NCI-H774 (cell line): Measurements from ENCODE around the gene PARVG.
"Not testable (repeated sequence)": the region's sequence is repeated elsewhere in the genome, so short reads cannot be mapped to it uniquely, and the experiment has no call there.

Source experiments
- DNase-seq: peaks from one replicate; lab custom pipeline; 2025; lab: John Stamatoyannopoulos, UW

Gene PARVG

DNA sequence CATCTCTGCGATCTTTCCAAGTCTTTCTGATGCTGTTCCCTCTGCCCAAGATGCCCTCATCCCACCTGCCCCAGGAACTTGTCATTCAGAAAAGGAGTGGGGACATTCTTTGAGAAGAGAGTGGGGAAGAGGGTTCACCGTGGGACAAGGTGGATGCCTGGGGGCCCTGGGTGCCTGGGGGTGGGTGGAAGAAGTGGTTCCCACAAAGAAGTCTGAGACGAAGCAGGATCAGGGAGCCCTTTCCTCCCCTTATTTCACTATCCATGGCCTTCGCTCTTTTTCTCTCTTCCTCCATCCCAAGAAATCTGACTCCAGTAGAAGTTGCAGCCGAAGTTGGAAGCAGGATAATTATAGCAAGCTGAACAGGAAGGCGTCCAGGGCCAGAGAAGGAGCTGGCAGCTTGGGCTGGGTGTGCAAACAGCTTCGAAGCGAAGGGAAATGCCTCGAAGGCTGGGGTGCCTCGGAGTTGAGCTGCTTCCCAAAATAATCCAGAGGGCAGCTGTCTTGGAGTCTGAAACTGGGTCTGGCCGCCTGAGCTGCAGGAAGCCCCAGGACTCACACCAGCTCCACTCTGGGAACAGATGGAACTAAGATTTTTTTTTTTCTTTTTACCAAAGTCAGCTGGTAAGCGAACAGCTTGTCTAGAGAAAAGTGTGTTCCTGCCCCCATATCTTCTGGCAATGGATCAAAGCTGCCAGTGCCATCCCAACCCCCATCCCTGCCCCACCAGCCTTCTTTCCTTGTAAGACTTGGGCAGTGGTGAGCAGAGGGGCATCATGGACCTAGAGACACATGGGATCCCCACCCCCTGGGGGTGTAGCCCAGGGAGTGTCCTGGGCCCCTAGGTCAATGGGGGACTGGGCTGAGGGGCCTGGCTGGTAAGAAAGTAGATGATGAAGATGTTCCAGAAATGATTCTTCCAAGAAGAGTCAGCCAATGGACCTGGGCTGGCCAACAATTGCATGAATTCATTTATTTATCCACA lies 31.5 kb downstream of the PARVG start:
- no peak for DNase-seq

DNA sequence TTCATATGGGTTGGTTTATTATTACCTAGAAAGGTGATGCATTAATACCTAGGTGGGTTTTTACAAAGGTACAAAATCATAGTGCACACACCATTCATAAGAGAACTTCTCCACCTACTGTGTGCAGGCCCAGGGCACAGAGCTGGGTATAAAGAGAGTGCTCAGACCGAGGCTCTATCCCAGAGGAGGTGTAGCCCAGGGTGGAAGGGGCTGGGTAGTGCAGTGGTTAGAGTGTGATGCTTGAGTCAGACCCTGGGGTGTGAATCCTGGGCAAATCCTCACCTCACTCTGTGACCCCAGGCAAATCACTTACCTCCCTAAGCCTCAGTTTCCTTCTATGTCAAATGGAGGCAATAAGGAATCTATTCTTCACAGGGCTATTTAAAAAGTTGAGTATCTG lies 32.2 kb downstream of the PARVG start:
- DNase-seq: no peak

DNA sequence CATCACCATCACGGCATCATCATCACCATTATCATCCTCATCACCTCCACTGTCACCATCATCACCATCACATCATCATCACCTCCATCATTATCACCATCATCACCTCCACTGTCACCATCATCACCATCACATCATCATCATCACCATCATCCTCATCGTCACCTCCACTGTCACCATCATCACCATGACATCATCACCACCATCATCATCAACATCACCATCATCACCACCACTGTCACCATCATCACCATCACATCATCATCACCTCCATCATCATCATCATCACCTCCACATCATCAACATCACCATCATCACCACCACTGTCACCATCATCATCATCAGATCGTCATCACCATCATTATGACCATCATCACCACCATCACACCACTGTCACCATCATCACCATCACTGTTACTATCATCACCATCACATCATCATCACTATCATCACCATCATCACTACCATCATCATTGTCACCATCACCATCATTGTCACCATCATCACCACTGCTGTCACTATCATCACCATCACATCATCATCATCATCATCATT lies 32.8 kb downstream of the PARVG start:
- DNase-seq: no peak

DNA sequence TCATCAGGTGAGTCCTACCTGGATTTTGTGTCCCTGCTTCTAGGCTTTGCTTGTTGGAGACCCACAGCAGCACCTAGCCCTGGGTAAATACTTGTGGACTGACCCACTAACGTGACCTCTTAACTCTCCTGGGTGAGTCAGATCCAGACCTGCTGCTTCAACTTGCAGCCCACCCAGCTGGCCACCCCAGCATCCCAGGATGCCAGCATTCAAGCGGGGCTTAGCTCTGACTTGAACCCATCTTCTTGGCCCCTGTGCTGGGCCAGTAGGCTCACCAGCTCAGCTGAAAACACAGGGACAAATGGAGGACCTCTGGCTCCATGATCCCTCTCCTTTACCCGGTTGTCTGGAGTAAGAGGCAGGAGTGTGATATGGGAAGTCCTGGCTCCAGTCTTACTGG lies 33.5 kb downstream of the PARVG start:
- DNase-seq: no peak

DNA sequence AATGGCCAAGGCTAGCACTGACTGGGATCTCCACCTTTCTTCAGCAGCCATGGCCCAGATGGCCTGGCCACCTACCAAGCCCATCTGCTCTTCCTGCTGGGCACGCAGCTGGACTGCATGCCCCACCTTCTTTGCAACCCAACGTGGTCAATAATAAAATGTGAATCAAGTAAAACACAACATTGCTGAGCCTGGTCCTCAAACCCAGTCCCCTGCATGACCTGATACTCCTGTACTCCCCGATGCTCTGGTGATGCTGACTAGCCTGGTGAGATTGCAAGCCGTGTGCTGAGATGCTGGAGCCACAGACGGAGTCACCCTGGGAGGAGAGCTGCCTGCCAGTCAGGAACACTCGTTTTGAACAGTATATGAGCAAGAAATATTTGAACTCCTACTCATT lies 34.0 kb downstream of the PARVG start:
- DNase-seq: no peak

DNA sequence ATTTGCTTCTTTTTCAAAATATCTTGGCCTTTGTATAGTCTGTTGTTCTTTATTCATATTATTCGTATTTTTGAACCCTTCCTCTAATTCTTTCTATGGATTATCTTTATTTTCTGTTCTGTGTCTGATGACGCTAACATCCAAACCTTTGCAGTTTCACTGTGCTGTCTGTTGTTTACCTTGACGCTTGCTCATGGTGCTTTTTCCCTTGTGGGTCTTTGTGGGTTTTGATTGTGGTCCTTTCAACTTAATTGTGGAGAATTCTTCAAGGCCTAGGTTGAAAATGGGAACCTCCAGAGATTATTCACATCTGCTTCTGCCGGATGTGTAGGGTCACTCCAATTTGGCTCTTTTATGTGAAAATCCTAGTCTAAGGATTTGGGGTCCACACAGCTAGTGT lies 34.6 kb downstream of the PARVG start:
- DNase-seq: no peak

DNA sequence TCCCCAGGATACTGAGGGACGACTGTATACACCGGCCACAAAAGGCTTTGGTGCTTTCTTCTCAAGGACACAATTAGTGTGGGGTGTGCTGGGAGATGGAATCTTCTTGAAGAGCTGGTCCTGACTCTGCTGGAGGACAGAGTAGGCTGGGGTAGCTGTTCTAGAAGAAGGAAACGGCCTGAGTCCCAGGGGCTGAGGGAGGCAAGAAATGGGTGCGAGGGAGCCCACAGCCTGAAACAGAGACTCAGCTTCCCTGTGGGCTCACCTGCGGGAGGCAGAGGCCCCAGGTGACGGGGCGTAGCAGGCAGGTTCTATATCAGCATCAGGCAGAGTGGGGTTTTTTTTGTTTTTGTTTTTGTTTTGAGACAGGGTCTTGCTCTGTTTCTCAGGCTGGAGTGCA lies 36.6 kb downstream of the PARVG start:
- no peak for DNase-seq

DNA sequence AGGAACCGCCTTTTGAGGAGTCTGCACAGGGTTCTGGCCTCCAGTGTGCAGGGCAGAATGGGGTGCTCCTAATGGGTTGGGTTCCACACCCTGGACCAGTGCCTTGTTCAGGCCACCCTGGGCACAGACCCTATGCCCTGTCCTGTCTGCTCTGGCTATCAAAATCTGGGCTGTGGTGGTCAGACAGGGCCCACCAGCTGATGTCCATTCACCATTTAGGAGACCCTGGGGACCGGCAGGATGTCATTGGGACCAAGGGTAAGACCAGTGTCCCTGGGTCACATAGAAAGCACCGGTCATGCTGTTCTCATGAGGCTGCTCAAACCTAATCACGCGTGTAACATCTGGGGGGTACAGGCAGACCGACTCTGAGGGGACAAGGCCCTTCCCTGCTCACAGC lies 37.3 kb downstream of the PARVG start:
- DNase-seq: no peak

DNA sequence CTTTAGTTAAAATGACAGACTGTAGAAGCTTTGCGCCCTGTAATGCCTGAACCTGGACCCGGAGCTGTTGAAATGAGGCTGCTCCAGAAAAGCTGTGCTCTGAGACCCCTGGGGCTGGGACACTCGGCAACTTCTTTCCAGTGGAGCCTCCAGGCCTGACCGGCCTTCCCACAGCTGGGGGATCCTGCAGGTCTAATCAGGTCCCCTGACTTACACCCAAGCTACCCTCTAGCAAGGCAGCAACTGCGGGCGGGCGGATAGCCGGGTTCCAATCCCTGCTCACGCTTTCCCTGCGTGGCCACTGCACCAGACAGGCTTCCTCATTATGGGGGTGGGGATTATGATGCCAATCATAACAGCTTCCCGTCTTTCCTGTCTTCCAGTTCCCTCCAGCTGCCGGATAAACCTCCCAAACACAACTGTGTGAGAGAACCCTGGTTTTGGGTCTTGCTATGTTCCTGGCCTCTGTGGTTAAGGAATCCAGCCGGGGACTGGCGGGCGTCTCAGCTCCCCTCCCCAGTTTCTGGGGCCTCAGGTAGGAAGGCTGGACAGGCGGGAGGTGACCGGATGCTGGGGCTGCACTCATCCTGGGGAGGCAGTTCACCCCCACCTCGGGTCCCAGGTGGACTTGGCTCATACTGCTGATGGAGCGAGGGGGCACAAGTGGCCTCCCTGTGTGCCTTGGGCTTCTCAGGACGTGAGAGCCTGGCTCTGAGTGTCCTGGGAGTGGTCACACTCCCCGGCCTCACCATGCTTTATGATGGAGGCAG lies 38.6 kb downstream of the PARVG start:
- DNase-seq: no peak

DNA sequence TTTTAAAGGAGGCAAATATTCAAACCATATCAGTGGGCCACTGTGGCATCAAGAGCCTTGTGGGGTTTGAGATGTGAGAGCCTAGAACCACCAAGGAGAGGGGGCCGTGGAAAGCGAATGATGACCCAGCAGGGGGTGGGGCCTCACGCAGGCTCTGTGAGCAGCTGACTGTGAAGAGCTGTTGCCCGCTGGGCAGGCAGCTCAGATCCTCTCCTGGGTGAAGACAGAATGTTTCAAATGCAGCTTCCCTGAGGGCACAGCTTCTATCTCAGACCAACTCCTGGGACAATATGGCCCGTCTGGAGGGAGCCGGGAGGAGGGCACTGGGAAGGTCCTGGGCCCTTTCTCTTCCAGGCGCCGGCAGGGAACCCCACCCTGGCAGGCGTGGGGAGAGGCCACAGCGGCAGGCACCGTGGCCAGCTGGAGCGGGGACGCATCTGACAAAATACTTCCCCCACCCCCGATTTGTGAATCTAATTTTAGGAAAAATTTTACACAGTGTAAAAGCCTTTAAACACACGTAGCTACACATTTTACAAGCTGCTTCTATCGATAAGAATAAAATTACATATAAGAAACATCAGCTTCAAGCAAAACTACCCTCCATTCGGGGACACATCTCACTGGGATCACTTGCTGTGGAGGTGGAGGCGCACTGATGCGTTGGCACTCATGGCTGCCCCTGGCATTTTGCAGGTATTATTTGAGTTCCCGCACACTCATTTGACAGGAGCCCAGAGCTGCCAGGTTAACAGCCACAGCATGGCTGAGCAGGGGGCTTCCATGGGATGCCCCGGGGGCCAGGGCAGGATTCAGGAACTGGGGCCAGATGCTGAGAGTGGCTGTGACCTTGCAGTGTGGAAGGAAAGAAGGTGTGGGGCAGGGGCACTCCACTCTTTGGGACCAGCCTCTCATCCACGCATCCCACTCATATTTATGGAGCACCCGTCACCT lies 40.3 kb downstream of the PARVG start:
- DNase-seq: no peak

DNA sequence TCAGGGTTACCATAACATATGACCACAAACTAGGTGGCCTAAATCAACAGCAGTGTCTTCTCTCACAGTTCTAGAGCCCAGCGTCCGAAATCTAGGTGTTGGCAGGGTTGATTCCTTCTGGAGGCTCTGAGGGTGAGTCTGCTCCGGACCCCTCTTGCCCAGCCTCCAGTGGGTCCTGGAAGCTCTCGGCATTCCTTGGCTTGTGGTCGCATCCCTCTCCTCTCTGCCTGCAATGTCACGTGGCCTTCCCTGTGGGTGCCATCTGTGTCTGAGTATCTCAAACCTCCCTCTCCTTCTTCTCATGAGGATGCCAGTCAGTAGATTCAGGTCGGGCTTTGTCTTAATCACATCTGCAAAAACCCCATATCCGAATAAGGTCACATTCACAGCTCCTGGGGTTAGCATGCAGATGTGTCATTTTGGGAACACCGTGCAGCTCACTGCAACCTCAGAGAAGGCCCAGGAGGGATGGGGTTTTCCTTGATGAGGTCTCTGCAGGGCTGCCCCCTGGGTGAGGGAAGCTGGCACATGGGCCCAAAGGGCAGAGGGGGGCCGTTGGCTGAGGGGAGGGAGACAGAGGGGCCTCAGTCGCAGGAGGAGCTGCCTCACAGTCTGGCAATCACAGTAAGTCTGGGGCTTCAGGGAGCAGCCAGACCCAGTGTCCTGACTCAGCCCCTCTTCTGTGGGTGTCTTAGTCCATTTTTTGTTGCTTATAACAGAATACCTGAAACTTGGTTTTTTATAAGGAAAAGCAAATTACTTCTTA lies 41.2 kb downstream of the PARVG start:
- no peak for DNase-seq

DNA sequence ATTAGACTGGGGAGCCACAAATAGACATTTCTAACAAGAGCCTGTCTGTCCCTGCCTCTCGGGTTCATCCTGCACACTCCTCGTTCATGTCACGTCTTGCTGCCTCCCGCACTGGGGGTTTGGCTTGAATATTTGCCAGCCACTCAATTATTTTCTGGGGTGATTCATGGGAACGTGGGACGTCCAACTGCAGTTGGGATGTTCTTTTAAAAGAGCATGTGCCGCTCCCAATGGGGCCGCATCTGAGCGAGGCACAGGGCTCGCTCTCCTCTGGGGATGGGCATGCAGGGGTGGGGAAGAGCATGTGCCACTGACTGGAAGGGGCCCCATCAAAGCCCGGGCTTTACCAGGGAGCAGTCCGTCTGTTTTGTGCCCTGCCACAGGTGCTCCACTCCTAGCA lies 43.4 kb downstream of the PARVG start:
- no peak for DNase-seq

DNA sequence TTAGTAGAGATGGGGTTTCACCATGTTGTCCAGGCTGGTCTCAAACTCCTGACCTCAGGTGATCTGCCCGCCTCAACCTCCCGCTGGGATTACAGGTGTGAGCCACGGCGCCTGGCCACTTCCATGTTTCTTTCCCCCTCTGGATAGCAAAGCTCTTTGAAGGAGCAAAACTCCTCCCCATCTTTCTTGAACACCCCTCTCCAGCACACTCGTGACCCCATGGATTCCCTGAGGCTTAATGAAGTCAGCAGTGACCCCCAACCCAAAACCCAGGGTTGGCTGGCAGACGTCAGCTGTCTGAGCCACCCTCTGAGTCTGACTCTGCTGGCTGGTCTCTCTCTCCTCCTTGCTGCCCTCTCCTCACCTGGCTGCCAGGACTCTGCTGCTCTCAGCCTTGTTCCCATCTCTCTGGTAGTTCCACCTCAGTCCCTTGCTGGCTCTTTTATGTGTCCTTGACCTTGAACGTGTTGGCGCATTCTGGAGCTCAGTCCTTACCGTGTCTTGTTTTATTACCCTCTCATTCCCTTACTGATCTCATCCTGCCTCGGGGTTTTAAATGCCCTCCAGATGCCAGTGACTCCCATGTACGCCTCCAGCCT lies 44.5 kb downstream of the PARVG start:
- DNase-seq: no peak

DNA sequence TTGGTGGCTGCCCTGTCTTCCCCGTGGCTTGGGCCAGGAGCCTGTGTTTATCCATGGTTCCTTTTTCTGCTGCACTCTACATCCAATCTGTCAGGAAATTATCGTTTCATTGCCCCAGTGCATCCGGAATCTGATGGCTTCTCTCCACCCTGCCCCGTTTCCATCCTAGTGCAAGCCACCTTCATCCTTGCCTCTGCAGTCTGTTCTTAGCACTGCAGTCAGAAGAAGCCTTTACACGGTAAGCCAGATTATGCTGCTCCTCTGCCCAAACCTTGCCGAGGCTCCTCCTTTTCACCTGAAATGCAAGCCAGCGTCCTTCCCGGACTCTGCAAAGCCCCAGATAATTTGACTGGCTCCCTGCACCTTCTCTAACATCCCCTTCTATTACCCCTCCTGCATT lies 45.1 kb downstream of the PARVG start:
- no peak for DNase-seq

DNA sequence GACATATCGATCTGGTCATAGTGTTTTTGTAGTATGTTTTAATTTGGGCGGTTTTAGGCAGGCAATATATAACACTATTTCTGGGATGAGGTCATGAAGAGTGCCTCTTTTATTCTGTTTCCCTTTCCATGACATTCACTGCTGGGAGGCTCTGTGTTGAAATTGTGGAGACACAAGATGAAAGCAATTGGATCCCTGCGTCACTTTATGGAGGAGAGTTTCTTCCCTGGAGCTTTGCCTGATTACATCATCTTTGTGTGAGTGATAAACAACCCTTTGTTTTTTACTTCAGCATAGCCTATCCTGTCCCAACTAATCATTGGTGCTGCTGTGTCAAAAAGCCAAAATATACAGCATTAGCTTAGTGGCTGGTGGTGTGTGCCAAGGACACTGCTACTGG lies 48.6 kb downstream of the PARVG start:
- DNase-seq: no peak

DNA sequence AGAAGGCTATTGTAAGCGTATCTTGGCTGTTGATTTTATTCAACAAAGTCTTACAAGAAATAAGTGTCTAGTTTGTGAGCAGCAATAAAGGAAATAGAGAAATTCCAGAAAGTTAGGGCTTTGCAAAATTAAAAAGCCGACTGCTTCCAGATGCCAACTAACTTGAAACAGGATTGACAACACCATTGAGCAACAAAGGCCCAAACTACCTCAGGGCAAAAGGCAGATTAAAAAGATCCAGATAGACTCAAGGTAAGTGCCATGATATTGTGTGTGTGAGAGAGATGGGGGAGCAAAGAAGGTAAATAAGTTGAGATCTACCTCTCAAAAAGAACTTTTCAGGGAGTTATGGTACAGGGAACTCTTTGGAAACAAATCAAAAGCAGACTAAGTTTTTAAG lies 49.1 kb downstream of the PARVG start:
- DNase-seq: no peak

DNA sequence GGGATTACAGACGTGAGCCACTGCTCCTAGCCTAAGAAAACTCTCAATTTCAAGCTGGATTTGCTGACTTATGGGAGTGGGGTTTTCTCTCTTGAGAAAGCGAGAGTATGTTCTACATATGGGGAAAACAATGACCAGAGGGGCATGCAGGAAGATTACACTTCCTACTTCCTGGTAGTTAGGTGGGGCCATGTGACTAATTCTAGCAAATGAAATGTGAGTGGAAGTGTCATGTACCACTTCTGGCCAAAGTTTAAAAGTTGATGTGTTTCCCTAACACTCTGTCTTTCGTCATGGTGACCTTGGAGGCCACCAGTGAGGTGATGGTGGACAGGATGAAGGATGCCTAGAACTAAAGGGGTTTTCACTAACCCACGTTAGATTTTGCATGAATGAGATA lies 50.5 kb downstream of the PARVG start:
- DNase-seq: no peak

DNA sequence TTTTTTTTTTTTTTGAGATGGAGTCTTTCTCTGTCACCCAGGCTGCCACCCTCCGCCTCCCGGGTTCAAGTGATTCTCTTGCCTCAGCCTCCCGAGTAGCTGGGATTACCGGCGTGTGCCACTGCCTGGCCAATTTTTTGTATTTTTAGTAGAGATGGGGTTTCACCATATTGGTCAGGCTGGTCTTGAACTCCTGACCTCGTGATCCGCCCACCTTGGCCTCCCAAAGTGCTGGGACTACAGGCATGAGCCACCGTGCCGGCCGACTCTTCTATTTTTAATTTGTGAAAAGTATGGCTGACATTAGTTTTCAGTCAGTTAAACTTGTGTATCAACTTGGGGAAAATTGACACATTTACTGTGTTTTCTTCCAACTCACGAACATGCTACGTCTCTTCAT lies 53.6 kb downstream of the PARVG start:
- DNase-seq: not testable (repeated sequence)

DNA sequence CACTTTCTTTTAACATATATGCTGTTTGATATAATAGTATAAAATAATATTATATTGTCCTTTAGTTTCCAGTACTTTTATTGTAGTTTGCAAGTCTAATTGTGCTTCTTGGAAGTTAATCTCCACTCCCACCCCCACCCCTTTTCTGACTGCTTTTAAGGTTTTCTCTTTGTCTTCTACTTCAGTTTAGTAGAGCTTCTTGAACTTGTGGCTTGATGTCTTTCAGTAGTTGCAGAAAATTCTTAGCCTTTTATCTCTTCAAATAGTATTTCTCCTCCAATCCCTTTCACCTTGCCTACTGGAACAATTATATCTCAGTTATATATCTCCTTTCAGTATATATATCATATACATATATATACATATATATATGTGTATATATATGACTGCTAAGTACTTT lies 56.6 kb downstream of the PARVG start:
- no peak for DNase-seq

DNA sequence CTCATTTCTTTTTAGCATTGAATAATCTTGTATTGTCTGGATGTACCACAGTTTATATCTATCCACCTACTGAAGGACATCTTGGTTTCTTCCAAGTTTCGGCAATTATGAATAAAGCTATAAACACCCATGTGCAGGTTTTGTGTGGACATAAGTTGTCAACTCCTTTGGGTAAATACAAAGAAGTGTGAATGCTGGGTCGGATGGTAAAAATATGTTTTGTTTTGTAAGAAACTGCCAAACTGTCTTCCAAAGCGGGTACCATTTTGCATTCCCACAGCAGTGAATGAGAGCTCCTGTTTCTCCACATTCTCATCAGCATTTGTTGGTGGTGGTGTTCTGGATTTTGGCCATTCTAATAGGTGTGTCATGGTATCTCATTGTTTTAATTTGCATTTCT lies 60.4 kb downstream of the PARVG start:
- not testable (repeated sequence) for DNase-seq
